Activated CD8-positive, alpha-beta T cell treated with anti-CD3 and anti-CD28 coated beads for 36 hours (primary cell): ENCODE data around the gene IP6K2. TPM values are rescaled to one million over a fixed set of nuclear protein-coding genes. Genes with fewer than 3 reads are reported as not detected.
"Not testable (repeated sequence)": the region's sequence is repeated elsewhere in the genome, so short reads cannot be mapped to it uniquely, and the experiment has no call there.

Experiments
- ATAC-seq: fragments of 200-7000 bp; cut with Tn5 transposase; one replicate; pipeline ENCODE4 v1.10.0; 2021; ENCODE audit warnings: mild to moderate bottlenecking, moderate library complexity
- CTCF ChIA-PET: fragments of 350-600 bp; sonication (Branson Sonifier 250); formaldehyde crosslinking; loops from one replicate; lab custom pipeline; 2021; ENCODE audit warnings: antibody characterized with exemption; lab: Charles Lee
- POLR2A ChIA-PET: fragments of 350-600 bp; sonication (Branson Sonifier 250); formaldehyde crosslinking; loops from one replicate; lab custom pipeline; 2021; ENCODE audit warnings: antibody characterized with exemption; lab: Charles Lee
- DNase-seq: peaks from one replicate; pipeline ENCODE4 v3.0.0-alpha.2; 2020
- H3K27ac Mint-ChIP-seq: one replicate; pipeline ENCODE4 v1.8.0; 2021; ENCODE audit warnings: mild to moderate bottlenecking, mixed read lengths
- H3K27me3 Mint-ChIP-seq: one replicate; pipeline ENCODE4 v1.8.0; 2021; ENCODE audit warnings: mixed read lengths
- H3K36me3 Mint-ChIP-seq: one replicate; pipeline ENCODE4 v1.8.0; 2021; ENCODE audit warnings: low read depth, mixed read lengths
- H3K4me1 Mint-ChIP-seq: one replicate; pipeline ENCODE4 v1.8.0; 2021; ENCODE audit warnings: low read depth, mixed read lengths
- H3K4me3 Mint-ChIP-seq: one replicate; pipeline ENCODE4 v1.8.0; 2021; ENCODE audit warnings: mild to moderate bottlenecking, moderate library complexity, mixed read lengths
- H3K9me3 Mint-ChIP-seq: one replicate; pipeline ENCODE4 v1.8.0; 2021; ENCODE audit warnings: mixed read lengths
- intact Hi-C: fragments of 100-400 bp; cut with micrococcal nuclease; formaldehyde crosslinking; loops from one replicate; pipeline ENCODE4 v1.10.0; 2022
- total RNA-seq, 2 experiments: library from RNA; stranded (reverse); gene quantifications; one replicate each; pipeline ENCODE4 v1.2.3, GENCODE V29; 2021
- TF ChIP-seq, protein P1 (sequence below): fragments of 200-600 bp; IDR thresholded peaks from one replicate; pipeline ENCODE4 v1.8.0; 2022; ENCODE audit warnings: antibody characterized with exemption, mild to moderate bottlenecking

IP6K2 gene
- total RNA-seq, 2 experiments from 2014 or later = 47.7 to 48.0 TPM

DNA sequence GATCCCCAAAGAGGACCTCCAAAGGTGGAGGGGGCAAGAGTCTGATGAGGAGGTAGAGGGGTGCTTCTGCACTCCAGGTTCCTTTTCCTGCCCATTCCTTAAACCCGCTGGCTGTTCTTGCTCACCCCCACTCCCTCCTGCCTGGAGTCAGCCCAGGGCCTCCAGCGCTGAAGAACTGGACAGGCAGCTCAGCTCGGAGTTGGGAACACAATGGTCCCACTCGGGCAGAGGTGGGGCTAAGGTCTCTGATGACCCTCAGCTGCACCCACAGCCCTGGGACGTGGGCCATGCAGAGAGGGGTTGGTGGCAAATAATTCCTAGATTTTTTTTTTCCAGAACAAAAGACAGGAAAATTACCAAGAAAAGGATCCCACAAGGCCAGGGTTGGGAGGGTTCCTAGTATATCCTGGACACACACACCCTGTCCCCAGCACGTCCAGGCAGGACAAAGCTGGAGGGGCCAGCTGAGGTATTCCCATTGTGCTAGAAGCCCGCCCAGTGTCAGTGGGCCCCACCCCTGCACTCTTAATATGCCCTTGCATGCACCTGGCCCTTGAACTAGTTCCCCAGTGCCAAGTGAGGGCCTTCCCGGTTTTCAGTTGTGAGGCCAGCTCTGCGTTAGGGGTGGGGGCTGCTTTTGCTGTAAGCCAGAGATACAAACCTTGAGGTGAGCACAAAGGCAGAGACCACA lies 22.1 kb upstream of the IP6K2 start:
- Mint-ChIP-seq H3K27me3 (no peaks in the 10 kb centered on the region), H3K27ac (no peak overlapping the region), H3K4me3 (no peak overlapping the region), H3K36me3 (no peaks in the 10 kb centered on the region), H3K4me1 (peaks cover 2% of the 10 kb centered on the region), H3K9me3 (no peaks in the 10 kb centered on the region)
- DNase-seq (no peak), ATAC-seq (no peak)
- ChIA-PET CTCF (interaction anchor here (0.6 to 3.1 kb wide), 28 partner anchors 8 to 338 kb away, joined by 3 to 10 read pairs (median 4); partner anchors contain the start of genes NCKIPSD and SLC25A20), POLR2A (interaction anchor here (1.0 to 1.9 kb wide), 3 partner anchors 22 to 74 kb away, joined by 4 to 5 read pairs (median 5); partner anchors contain the start of gene IP6K2)
- intact Hi-C loops = no loop called here
- TF ChIP-seq, protein P1, sequence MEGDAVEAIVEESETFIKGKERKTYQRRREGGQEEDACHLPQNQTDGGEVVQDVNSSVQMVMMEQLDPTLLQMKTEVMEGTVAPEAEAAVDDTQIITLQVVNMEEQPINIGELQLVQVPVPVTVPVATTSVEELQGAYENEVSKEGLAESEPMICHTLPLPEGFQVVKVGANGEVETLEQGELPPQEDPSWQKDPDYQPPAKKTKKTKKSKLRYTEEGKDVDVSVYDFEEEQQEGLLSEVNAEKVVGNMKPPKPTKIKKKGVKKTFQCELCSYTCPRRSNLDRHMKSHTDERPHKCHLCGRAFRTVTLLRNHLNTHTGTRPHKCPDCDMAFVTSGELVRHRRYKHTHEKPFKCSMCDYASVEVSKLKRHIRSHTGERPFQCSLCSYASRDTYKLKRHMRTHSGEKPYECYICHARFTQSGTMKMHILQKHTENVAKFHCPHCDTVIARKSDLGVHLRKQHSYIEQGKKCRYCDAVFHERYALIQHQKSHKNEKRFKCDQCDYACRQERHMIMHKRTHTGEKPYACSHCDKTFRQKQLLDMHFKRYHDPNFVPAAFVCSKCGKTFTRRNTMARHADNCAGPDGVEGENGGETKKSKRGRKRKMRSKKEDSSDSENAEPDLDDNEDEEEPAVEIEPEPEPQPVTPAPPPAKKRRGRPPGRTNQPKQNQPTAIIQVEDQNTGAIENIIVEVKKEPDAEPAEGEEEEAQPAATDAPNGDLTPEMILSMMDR = no peak

DNA sequence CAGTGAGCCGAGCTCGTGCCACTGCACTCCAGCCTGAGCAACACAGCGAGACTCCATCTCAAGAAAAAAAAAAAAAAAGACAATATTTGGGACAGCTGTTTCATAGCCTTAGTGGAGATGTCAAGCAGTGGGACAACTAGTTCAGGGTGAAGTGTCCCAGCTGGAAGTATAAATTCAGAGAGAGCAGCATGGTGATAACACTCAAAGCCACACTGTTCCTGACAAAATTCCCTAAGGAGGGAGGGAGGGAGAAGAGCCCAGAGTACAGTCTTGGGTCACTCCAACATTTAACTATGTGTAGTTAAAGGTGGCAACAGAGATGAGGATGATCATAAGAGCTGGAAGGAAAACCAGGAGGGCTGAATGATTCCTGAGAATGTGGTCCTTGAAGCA lies 21.1 kb upstream of the IP6K2 start:
- no peak for DNase-seq
- Mint-ChIP-seq H3K9me3 (no peaks in the 10 kb centered on the region), H3K36me3 (no peaks in the 10 kb centered on the region), H3K4me3 (no peak overlapping the region), H3K27me3 (no peaks in the 10 kb centered on the region), H3K27ac (no peak overlapping the region), H3K4me1 (peaks cover 2% of the 10 kb centered on the region)
- no peak for ATAC-seq
- TF ChIP-seq, protein P1 = no peak
- intact Hi-C loops = no loop called here
- CTCF ChIA-PET = interaction anchor here (1.1 to 3.1 kb wide), 3 partner anchors 17 to 180 kb away, joined by 3 to 9 read pairs (median 6); no protein-coding TSS in a partner anchor
- POLR2A ChIA-PET = interaction anchor here (0.6 to 1.9 kb wide), 2 partner anchors 12 to 54 kb away, joined by 4 read pairs; no protein-coding TSS in a partner anchor

DNA sequence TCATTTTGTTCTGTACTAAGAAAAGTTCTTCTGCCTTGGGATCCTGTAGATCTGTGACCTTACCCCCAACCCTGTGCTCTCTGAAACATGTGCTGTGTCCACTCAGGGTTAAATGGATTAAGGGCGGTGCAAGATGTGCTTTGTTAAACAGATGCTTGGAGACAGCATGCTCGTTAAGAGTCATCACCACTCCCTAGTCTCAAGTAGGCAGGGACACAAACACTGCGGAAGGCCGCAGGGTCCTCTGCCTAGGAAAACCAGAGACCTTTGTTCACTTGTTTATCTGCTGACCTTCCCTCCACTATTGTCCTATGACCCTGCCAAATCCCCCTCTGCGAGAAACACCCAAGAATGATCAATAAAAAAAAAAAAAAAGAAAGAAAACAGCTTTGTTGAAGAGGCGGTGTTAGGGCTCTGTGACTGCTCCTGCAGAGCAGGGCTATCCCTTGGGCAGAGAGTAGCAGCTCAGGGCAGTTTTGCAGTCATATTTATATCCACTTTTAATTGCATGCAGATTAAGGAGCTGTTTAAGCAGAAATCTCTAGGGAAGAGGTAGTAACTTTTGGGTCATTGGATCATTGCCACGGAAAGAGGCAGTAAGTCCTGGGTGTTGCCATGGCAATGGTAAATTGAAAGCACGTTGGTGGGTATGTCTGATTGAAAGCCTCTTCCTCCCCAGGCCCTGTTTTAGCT lies 18.2 kb upstream of the IP6K2 start:
- ChIA-PET POLR2A (interaction anchor here (1.0 kb wide), 1 partner anchor 9 kb away, joined by 3 read pairs; no protein-coding TSS in a partner anchor), CTCF (interaction anchor here (0.8 to 1.8 kb wide), 5 partner anchors 18 to 217 kb away, joined by 3 read pairs; partner anchors contain the start of genes IP6K2 and SLC25A20)
- H3K4me3 Mint-ChIP-seq, H3K4me1 Mint-ChIP-seq, H3K9me3 Mint-ChIP-seq, intact Hi-C loops, ATAC-seq, H3K36me3 Mint-ChIP-seq, DNase-seq, H3K27me3 Mint-ChIP-seq, H3K27ac Mint-ChIP-seq: not testable (repeated sequence)

DNA sequence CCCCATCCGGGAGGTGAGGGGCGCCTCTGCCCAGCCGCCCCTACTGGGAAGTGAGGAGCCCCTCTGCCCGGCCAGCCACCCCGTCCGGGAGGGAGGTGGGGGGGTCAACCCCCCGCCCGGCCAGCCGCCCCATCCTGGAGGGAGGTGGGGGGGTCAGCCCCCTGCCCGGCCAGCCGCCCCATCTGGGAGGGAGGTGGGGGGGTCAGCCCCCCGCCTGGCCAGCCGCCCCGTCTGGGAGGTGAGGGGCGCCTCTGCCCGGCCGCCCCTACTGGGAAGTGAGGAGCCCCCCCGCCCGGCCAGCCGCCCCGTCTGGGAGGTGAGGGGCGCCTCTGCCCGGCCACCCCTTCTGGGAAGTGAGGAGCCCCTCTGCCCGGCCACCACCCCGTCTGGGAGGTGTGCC lies 17.5 kb upstream of the IP6K2 start:
- H3K9me3 Mint-ChIP-seq, ATAC-seq, POLR2A ChIA-PET, H3K4me3 Mint-ChIP-seq, CTCF ChIA-PET, H3K27me3 Mint-ChIP-seq, DNase-seq, H3K36me3 Mint-ChIP-seq, H3K27ac Mint-ChIP-seq, intact Hi-C loops, H3K4me1 Mint-ChIP-seq: not testable (repeated sequence)

DNA sequence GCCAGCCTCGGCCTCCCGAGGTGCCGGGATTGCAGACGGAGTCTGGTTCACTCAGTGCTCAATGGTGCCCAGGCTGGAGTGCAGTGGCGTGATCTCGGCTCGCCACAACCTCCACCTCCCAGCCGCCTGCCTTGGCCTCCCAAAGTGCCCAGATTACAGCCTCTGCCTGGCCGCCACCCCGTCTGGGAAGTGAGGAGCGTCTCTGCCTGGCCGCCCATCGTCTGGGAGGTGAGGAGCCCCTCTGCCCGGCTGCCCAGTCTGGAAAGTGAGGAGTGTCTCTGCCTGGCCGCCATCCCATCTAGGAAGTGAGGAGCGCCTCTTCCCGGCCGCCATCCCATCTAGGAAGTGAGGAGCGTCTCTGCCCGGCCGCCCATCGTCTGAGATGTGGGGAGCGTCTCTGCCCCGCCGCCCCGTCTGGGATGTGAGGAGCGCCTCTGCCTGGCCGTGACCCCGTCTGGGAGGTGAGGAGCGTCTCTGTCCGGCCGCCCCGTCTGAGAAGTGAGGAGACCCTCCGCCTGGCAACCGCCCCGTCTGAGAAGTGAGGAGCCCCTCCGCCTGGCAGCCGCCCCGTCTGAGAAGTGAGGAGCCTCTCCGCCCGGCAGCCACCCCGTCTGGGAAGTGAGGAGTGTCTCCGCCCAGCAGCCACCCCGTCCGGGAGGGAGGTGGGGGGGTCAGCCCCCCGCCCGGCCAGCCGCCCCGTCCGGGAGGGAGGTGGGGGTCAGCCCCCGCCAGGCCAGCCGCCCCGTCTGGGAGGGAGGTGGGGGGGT lies 16.9 kb upstream of the IP6K2 start:
- CTCF ChIA-PET, H3K9me3 Mint-ChIP-seq, POLR2A ChIA-PET, H3K27ac Mint-ChIP-seq, H3K4me1 Mint-ChIP-seq, H3K4me3 Mint-ChIP-seq, intact Hi-C loops, H3K27me3 Mint-ChIP-seq, H3K36me3 Mint-ChIP-seq, ATAC-seq, DNase-seq: not testable (repeated sequence)

DNA sequence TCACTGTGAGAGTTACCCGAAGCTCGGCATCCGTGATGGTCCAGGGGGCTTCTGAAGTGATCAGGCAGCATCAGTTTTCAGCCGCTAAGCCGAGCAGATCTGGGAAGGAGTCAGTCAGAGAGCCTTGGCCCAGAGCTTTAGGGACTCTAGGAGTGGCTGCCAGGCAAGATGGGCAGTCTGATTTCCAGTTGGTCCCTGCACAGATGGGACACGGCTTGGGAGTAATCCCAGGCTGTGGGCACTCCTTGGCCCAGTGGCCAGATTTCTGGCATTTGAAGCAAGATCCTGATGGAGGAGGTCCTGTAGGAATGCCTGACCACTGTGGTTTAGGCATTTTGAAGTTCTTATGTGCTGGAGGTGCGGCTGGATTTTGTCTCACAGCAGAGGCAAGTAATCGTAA lies 10.5 kb upstream of the IP6K2 start:
- no peaks in the 10 kb centered on the region for H3K27me3 Mint-ChIP-seq
- ChIA-PET POLR2A (interaction anchor here (0.7 to 1.5 kb wide), 2 partner anchors 17 to 994 kb away, joined by 3 read pairs; no protein-coding TSS in a partner anchor), CTCF (interaction anchor here (2.2 kb wide), 1 partner anchor 12 kb away, joined by 8 read pairs; no protein-coding TSS in a partner anchor)

DNA sequence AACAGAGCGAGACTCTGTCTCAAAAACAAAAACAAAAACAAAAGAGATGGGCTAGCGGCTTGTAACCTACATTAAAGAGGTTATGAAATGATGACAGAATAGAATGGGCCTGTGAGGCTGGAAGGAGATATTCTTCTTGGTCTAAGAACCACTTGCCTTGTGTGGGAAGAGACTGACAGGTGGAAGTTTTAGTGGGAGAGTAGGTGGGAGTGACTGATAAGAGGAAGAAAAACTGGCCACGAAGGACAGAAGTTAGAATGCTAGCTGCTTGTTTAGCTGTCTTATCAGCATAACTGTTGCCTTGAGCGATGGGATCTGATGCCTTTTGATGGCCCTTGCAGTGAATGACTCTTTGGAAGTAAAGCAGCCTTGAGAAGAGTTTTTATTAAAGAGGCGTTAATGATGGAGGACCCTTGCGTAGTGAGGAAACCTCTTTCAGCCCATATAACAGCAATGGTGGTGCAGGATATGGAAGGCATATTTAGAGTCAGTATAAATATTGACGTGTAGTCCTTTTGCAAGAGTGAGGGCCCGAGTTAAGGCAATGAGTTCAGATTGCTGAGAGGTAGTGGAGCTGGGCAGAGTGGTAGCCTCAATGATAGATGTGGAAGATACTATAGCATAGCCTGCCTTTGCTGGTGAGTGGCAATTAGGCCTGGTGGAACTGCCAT lies 8.3 kb upstream of the IP6K2 start:
- ATAC-seq, intact Hi-C loops, H3K4me3 Mint-ChIP-seq, H3K36me3 Mint-ChIP-seq, H3K9me3 Mint-ChIP-seq, H3K27ac Mint-ChIP-seq, POLR2A ChIA-PET, H3K4me1 Mint-ChIP-seq, DNase-seq, H3K27me3 Mint-ChIP-seq: not testable (repeated sequence)
- CTCF ChIA-PET = interaction anchor here (1.0 kb wide), 1 partner anchor 15 kb away, joined by 4 read pairs; no protein-coding TSS in a partner anchor

More for the DNA sequence above, 10.5 kb upstream of the IP6K2 start:
- H3K4me3 Mint-ChIP-seq = no peak overlapping the region
- no peaks in the 10 kb centered on the region for H3K36me3 Mint-ChIP-seq
- H3K27ac Mint-ChIP-seq = no peak overlapping the region
- intact Hi-C loops = no loop called here
- DNase-seq = no peak
- ATAC-seq = no peak
- no peaks in the 10 kb centered on the region for H3K4me1 Mint-ChIP-seq
- H3K9me3 Mint-ChIP-seq = no peaks in the 10 kb centered on the region
- TF ChIP-seq, protein P1 = no peak
